DMS153 (cell line): ENCODE data around the gene FGF13.

ENCODE experiments used
- DNase-seq: peaks from one replicate; lab custom pipeline; 2025; lab: John Stamatoyannopoulos, UW

Gene FGF13

GRCh38 chrX:138664016-138664415, 47.5 kb downstream of the FGF13 start:
- DNase-seq: no peak

- no peak for DNase-seq
Measured at GRCh38 chrX:138651494-138651893, 60.0 kb downstream of the FGF13 start.

- no peak for DNase-seq
Measured at GRCh38 chrX:138648568-138648967, 62.9 kb downstream of the FGF13 start.

- no peak for DNase-seq
Measured at GRCh38 chrX:138638996-138639395, 72.5 kb downstream of the FGF13 start.
